Islet of Langerhans (tissue), 1 donor: ENCODE results near the gene AP5S1.

Source experiments
- FAIRE-seq: peaks from one replicate; lab custom pipeline; 2011; peaks lifted over from hg19 to GRCh38; lab: Jason Lieb, UNC

AP5S1 gene

DNA sequence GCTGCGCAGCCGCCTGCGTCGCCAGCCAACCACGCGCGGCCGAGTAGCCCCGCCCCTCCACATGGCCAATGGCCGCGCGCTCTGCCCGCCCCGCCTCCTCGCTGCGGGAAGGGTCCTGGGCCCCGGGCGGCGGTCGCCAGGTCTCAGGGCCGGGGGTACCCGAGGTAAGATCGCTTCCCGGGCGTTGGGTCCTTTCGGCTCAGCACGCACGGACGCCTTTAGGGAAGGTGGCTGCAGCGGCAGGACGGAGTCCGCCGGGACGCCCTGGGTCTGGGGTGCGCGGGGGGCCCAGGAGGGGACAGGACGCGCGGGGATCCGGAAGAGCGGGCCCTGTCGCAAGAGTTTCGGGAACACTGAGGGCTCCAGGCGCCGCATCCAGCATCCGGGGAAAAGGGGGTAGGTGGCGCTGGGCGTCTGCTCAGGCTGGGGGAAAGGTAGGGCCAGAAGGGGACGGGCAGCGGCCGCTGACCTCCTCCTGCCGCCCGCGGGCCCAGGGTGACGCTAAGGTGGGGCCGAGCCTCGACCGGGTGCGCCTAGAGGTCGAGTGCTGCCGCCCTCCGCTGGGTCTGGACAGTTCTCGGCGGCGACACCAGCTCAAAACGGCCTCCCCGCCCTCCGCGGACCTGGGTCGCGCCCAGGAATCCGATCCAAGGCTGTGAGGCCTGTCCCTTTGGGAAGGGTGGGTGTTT, 26.5 kb downstream of the AP5S1 start, which contains the start of gene MAVS:
MAVS (plus strand) TSS at position 95 of the 689 bp plus-strand sequence. CDS start 7,791 bp downstream, outside the sequence.
- FAIRE-seq: no peak

DNA sequence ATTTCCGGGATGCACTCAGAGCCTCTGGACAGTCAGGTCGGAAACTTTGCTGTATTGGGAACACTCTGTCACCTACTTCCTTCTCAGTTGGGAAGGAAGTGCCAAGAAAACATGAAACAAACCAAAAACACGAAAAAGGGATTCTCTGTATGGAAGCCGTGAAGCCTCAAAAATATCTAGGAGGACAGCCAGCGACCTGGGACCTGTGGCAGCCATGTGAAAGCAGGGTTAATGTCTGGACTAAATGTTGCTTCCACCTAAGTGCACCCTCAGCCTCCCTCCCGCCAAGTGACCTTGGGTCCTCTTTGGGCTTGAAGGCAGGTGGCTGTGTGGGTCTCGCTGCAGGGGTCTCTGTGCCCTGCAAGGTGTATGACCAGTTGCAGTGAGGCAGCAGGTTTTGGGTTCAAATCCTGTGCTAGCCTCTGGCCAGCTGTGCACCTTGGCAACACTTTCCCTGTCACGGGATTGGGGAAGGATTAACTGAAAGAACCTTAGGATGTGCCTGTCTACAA, 27.1 kb downstream of the AP5S1 start:
- FAIRE-seq: no peak

DNA sequence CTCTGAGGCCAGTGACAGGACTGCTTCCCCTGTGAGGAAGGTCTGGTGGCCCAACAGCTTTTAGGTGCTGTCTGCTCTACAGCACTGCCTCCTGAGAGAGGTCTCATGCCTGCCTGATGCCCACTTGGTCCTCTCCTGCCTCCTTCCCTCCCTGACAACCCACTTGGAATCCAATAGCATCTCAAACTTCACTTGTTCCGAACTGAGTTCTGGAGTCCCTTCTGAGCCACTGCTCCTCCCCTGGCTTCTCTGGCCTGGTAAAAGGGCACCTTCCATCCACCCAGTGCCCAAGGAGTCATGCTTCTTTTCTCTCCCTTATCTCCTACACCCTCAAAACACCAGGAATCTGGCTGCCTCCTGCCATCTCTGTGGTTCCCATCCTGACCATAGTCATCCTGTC, 28.2 kb downstream of the AP5S1 start:
- FAIRE-seq: no peak

- FAIRE-seq: no peak
Measured at GRCh38 chr20:3854462-3854871, 34.1 kb downstream of the AP5S1 start.

DNA sequence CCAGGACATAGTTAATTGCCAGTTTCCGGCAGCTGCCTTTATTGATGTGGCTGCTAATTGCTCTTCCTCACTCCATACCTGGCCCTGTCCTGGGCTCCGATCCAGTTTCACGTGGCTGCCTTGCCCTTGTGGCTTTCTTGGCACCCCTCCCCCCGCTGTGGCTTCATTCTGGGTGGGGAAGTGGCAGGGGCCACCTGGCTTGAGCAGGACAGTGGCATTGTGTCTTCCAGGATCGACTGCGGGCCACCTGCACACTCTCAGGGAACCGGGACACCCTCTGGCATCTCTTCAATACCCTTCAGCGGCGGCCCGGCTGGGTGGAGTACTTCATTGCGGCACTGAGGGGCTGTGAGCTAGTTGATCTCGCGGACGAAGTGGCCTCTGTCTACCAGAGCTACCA, 37.1 kb downstream of the AP5S1 start:
- no peak for FAIRE-seq

GRCh38 chr20:3858689-3859088, 38.3 kb downstream of the AP5S1 start:
- no peak for FAIRE-seq

DNA sequence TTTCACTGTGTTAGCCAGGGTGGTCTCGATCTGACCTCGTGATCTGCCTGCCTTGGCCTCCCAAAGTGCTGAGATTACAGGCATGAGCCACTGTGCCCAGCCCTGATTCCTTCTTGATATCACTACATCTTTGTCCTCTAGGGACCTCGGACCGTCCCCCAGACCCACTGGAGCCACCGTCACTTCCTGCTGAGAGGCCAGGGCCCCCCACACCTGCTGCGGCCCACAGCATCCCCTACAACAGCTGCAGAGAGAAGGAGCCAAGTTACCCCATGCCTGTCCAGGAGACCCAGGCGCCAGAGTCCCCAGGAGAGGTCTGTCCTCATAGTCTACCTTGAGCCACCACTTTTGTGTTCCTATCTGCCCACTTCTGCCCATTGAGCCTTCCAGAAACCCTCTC, 40.8 kb downstream of the AP5S1 start:
- no peak for FAIRE-seq

GRCh38 chr20:3862333-3862732, 42.0 kb downstream of the AP5S1 start:
- FAIRE-seq: no peak

DNA sequence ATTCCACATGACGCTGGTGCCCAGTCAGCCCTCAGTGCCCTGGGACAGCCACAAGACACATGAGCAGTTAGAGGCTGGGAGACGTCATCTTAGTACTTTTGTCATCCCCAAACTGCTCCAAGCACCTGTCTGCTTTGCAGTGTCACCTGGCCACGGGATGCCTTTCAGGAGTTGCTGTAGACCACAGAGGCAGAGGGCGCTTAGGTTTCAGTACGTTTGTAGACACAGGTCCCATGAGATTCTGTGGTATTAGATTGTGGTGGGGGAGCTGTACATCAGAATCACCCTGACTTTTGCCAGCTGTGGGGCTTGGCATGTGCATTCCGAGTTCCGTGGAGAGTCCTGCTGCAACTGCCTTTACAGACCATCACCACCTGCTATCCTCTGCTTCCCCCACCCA, 43.0 kb downstream of the AP5S1 start:
- FAIRE-seq: no peak

DNA sequence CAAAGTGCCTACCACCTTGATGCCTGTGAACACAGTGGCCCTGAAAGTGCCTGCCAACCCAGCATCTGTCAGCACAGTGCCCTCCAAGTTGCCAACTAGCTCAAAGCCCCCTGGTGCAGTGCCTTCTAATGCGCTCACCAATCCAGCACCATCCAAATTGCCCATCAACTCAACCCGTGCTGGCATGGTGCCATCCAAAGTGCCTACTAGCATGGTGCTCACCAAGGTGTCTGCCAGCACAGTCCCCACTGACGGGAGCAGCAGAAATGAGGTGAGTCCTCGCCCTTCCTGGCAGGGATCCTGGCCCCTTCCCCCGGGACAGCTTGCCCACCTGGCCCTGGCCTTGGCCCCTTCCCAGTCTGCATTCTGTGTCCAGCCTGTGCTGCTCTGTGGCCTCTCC, 44.2 kb downstream of the AP5S1 start:
- no peak for FAIRE-seq

GRCh38 chr20:3865152-3865886, 45.0 kb downstream of the AP5S1 start:
- FAIRE-seq: no peak

DNA sequence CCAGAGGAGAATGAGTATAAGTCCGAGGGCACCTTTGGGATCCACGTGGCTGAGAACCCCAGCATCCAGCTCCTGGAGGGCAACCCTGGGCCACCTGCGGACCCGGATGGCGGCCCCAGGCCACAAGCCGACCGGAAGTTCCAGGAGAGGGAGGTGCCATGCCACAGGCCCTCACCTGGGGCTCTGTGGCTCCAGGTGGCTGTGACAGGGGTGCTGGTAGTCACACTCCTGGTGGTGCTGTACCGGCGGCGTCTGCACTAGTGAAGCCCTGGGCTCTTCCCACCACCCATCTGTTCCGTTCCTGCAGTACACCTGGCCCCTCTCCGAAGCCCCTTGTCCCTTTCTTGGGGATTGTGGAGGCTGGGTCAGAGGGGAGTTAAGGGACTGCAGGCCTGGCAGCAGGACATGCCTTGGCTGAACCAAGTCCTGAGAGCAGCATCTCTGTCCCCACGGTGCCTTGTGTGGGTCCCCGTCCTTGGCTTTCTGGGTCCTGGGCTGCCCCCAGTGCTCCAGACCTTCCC, 45.6 kb downstream of the AP5S1 start:
- FAIRE-seq: no peak

DNA sequence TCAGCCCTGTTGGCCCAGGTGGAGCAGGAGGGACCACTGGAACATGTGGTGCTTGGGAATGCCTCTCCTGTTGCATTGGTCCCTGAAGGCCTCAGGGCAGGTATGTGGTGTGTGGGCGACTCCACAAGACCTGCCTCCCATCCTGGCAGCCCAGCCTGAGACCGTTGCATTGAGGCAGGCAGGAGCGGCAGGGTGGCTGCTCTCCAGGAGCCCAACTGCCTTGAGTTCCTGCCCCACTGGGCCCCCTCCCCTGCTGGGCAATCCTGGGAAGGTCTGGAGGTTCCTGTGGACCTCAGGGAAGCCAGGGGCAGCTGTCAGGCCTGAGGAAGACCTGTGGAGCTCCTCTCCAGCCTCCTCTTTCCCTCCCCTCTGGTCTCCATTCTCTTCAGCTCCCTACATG, 46.1 kb downstream of the AP5S1 start:
- FAIRE-seq: no peak

GRCh38 chr20:3867802-3868201, 47.5 kb downstream of the AP5S1 start:
- no peak for FAIRE-seq

DNA sequence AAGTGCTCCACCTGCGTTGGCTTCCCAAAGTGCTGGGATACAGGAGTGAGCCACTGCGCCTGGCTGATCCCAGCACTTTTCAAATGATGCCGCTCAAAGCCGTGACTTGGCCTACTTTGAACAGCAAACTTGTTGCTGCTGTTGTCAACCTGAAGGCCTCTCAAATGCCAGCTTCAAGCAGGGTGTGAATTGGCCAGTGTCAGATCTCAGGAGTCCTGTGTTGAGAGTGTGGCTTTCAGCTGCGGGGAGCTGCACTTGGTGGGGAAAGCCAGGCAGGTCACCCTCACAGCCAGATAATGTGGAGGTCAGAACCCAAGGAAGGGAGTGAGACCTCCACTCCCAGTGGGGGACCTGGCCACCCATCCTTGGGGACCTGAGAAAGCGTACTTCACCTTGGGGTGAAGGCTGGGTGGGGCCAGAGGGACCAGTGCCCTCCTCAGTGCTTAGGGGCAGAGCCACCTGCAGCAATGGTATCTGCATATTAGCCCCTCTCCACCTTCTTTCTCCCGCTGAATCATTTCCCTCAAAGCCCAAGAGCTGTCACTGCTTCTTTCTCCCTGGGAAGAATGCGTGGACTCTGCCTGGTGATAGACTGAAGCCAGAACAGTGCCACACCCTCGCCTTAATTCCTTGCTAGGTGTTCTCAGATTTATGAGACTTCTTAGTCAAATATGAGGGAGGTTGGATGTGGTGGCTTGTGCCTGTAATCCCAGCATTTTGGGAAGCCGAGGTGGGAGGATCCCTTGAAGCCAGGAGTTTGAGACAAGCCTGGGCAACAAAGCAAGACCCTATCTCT, 49.7 kb downstream of the AP5S1 start:
- FAIRE-seq: no peak

DNA sequence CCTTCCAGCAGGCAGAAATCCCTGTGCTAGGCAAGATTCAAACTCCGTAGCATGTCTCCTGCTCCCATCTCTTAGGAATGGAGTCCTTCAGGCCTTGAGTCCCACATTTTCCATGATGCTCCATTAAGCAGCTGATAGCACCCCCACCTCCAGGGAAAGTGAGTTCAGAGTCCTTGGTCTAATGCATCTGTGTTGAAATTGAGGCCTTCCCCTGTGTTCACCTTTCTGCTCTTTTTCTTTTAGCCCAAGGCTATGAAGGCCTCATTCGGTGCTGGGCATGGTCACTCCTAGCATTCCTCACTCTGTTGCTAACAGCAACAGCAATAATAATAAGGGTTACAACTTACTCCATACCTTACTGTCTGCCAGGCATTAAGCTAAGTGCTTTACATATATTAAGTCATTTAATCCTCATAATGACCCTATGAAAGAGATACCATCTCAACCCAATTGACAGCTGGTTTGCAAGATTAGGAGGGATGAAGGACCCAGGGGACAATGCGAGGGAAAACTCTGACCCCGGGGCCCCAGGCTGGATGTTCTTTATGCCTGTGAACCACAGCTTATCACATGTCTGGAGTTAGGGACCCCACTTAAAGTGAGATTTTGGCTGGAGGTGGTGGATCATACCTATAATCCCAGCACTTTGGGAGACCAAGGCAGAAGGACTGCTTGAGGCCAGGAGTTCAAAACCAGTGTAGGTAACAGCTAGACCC, 51.4 kb downstream of the AP5S1 start:
- no peak for FAIRE-seq

- FAIRE-seq: no peak
Measured at GRCh38 chr20:3873507-3873906, 53.2 kb downstream of the AP5S1 start.

DNA sequence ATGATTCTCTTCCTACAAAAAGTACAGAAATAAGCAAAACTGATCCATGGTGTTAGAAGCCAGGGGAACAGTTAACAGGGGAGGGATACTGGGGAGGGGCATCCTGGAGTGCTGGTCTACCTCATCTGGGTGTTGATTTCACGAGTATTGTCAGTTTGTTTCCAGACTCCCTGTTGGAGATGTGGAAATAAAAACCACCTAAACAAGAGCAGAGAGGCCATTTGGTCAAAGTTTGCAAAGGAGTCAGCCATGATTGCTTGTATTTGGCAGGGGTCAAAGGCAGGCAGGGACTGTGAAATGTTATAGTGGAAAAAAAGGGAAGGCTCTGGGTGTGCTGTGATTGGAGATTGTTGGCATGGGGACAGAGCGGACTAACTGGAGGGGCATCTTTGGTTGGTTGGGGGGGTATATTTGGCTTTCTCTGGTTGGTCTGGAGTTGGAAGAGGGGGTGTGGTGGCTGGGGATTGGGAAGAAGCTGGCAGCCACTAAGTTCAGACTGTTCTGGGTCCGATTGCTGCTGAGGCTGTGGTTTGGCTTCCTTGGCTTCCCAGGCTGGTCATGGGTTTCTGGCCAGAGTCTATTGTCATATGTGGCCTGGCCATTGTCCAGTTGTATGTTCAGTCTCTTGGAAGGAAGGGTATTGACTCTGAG, 54.0 kb downstream of the AP5S1 start:
- no peak for FAIRE-seq

GRCh38 chr20:3875378-3875974, 55.1 kb downstream of the AP5S1 start:
- FAIRE-seq: no peak

DNA sequence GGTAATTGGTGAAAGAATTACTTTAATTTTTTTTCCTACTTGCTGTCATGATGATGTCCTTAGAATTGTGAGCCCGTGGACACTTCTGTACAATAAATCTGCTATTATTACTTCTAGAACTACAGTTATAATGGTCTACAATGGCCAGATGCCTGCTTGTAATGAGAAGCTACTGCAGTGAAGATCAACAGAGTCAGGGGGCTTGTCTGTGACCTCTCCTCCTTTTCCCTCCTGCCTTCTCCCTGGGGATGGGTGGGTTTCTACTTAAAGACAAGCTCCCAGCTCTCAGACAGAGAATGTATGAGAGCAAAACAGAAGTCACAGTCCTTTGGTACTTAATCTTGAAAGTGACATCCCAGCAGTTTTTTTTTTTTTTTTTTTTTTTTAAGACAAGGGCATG, 55.7 kb downstream of the AP5S1 start:
- no peak for FAIRE-seq

GRCh38 chr20:3876676-3877075, 56.3 kb downstream of the AP5S1 start:
- no peak for FAIRE-seq
